H1 (cell line): ENCODE data around the gene CADM1. TPM values are rescaled to one million over a fixed set of nuclear protein-coding genes. Genes with fewer than 3 reads are reported as not detected.

Source experiments
- CTCF ChIA-PET: fragments of 300-600 bp; sonication (Branson Sonifier 250); formaldehyde crosslinking; loops from one replicate; lab custom pipeline; 2021; ENCODE audit not compliant: partially characterized antibody; lab: Charles Lee
- POLR2A ChIA-PET: fragments of 300-600 bp; sonication (Branson Sonifier 250); formaldehyde crosslinking; loops from one replicate; lab custom pipeline; 2021; ENCODE audit warnings: inconsistent platforms; ENCODE audit not compliant: partially characterized antibody; lab: Charles Lee
- DNase-seq, 2 experiments: peaks; one replicate each; pipeline versions ENCODE4 v3.0.0 to v3.0.0-alpha.2; 2010 to 2022; ENCODE audit warnings: low spot score in 2 of 2, low read depth in 1 of 2, mixed read lengths in 1 of 2
- FAIRE-seq: peaks from 2 replicates; lab custom pipeline; 2011; peaks lifted over from hg19 to GRCh38; lab: Jason Lieb, UNC
- H2AFZ ChIP-seq: 2 replicates; pipeline ENCODE4 v1.8.1; 2012; ENCODE audit warnings: low read length, inconsistent platforms
- H2AK5ac ChIP-seq: 2 replicates; pipeline ENCODE4 v1.6.1; 2013; ENCODE audit warnings: low read depth, low read length
- H2BK120ac ChIP-seq: replicated peaks from 2 replicates; pipeline ENCODE3; 2013; ENCODE audit warnings: low read depth, low read length, inconsistent platforms
- H2BK12ac ChIP-seq: 2 replicates; pipeline ENCODE4 v1.6.1; 2013; ENCODE audit warnings: low read depth, low read length
- H2BK15ac ChIP-seq: 2 replicates; pipeline ENCODE4 v1.6.1; 2013; ENCODE audit warnings: low read length
- H2BK20ac ChIP-seq: 2 replicates; pipeline ENCODE4 v1.6.1; 2013; ENCODE audit warnings: low read length
- H2BK5ac ChIP-seq: 2 replicates; pipeline ENCODE4 v1.6.1; 2013; ENCODE audit warnings: low read depth, low read length
- H3K14ac ChIP-seq: 2 replicates; pipeline ENCODE4 v1.6.1; 2013; ENCODE audit warnings: inconsistent platforms; ENCODE audit not compliant: insufficient read length
- H3K18ac ChIP-seq: 2 replicates; pipeline ENCODE4 v1.6.1; 2013; ENCODE audit warnings: low read length; ENCODE audit errors: extremely low read depth
- H3K23ac ChIP-seq: 2 replicates; pipeline ENCODE4 v1.6.1; 2013; ENCODE audit warnings: inconsistent platforms; ENCODE audit not compliant: insufficient read length
- H3K23me2 ChIP-seq: 2 replicates; pipeline ENCODE4 v1.6.1; 2013; ENCODE audit warnings: low read depth, low read length
- H3K27ac ChIP-seq: 2 replicates; pipeline ENCODE4 v1.6.1; 2011; ENCODE audit warnings: low read depth, low read length, inconsistent platforms
- H3K27me3 ChIP-seq, 4 experiments: replicated peaks in 1 of 4; 1 replicate in 1 of 4; 2 replicates in 3 of 4; pipeline versions ENCODE4 v1.6.1 to v1.8.1; 2011 to 2013; ENCODE audit warnings: low read length in 3 of 4, mild to moderate bottlenecking in 3 of 4, inconsistent platforms in 2 of 4, mixed read lengths in 2 of 4, moderate library complexity in 1 of 4; ENCODE audit not compliant: control insufficient read depth in 3 of 4, insufficient read depth in 3 of 4; ENCODE audit errors: extremely low read depth in 1 of 4
- H3K36me3 ChIP-seq, 4 experiments: 2 replicates each; pipeline versions ENCODE4 v1.6.1 to v1.8.1; 2011 to 2013; ENCODE audit warnings: mild to moderate bottlenecking in 4 of 4, low read length in 3 of 4, moderate library complexity in 2 of 4, control low read depth in 1 of 4, inconsistent platforms in 1 of 4; ENCODE audit not compliant: insufficient read depth in 4 of 4, control insufficient read depth in 2 of 4
- H3K4ac ChIP-seq: replicated peaks from 2 replicates; pipeline ENCODE3; 2013; ENCODE audit warnings: low read length, low read depth, mixed read lengths, inconsistent platforms; ENCODE audit not compliant: insufficient read length
- H3K4me1 ChIP-seq, 4 experiments: replicated peaks in 1 of 4; 1 replicate in 1 of 4; 2 replicates in 3 of 4; pipeline versions ENCODE4 v1.6.1 to v1.8.1; 2011 to 2013; ENCODE audit warnings: low read length in 3 of 4, inconsistent platforms in 2 of 4, mixed read lengths in 1 of 4; ENCODE audit not compliant: insufficient read depth in 4 of 4, control insufficient read depth in 3 of 4
- H3K4me2 ChIP-seq, 2 experiments: 2 replicates each; pipeline versions ENCODE4 v1.6.1 to v1.8.1; 2011 to 2013; ENCODE audit warnings: low read depth in 2 of 2, low read length in 2 of 2, control low read depth in 1 of 2, inconsistent platforms in 1 of 2, mild to moderate bottlenecking in 1 of 2; ENCODE audit not compliant: insufficient read depth in 1 of 2
- H3K4me3 ChIP-seq, 4 experiments: fragments of 200-600, 300-600 bp in 1 of 4; sonication (generic), shearing (Covaris generic), sonication (Bioruptor Twin) in 1 of 4; 2 replicates each; pipeline versions ENCODE4 v1.5.1 to v1.8.1; 2011 to 2016; ENCODE audit warnings: low read length in 4 of 4, low read depth in 3 of 4, control low read depth in 2 of 4, inconsistent platforms in 2 of 4, mild to moderate bottlenecking in 2 of 4, mixed read lengths in 1 of 4, moderate library complexity in 1 of 4; ENCODE audit not compliant: insufficient read depth in 2 of 4; ENCODE audit errors: extremely low read depth in 1 of 4
- H3K56ac ChIP-seq: replicated peaks from 2 replicates; pipeline ENCODE3; 2013; ENCODE audit warnings: low read depth, mild to moderate bottlenecking, mixed read lengths, low read length, inconsistent platforms; ENCODE audit not compliant: insufficient read length
- H3K79me1 ChIP-seq: 2 replicates; pipeline ENCODE4 v1.6.1; 2013; ENCODE audit warnings: low read depth, low read length, control low read depth
- H3K79me2 ChIP-seq, 2 experiments: 2 replicates each; pipeline versions ENCODE4 v1.6.1 to v1.8.1; 2012 to 2013; ENCODE audit warnings: low read length in 2 of 2, mild to moderate bottlenecking in 2 of 2, inconsistent platforms in 1 of 2; ENCODE audit not compliant: insufficient read depth in 2 of 2, control insufficient read depth in 1 of 2
- H3K9ac ChIP-seq, 4 experiments: replicated peaks in 1 of 4; 1 replicate in 1 of 4; 2 replicates in 3 of 4; pipeline versions ENCODE4 v1.6.1 to v1.8.1; 2011 to 2013; ENCODE audit warnings: low read depth in 3 of 4, low read length in 3 of 4, control low read depth in 2 of 4, mild to moderate bottlenecking in 2 of 4, moderate library complexity in 2 of 4, inconsistent platforms in 1 of 4; ENCODE audit errors: extremely low read depth in 1 of 4
- H3K9me3 ChIP-seq, 2 experiments: 2 replicates each; pipeline versions ENCODE4 v1.6.1 to v1.8.1; 2012 to 2013; ENCODE audit warnings: mild to moderate bottlenecking in 2 of 2, moderate library complexity in 2 of 2, control low read depth in 1 of 2, inconsistent platforms in 1 of 2, low read depth in 1 of 2, low read length in 1 of 2, mixed read lengths in 1 of 2; ENCODE audit not compliant: insufficient read depth in 2 of 2
- H4K20me1 ChIP-seq, 2 experiments: replicated peaks in 1 of 2; 2 replicates each; pipeline versions ENCODE3 to v1.8.1; 2011 to 2013; ENCODE audit warnings: inconsistent platforms in 2 of 2, low read length in 2 of 2, mild to moderate bottlenecking in 1 of 2; ENCODE audit not compliant: insufficient read depth in 2 of 2, control insufficient read depth in 1 of 2
- H4K5ac ChIP-seq: 2 replicates; pipeline ENCODE4 v1.6.1; 2013; ENCODE audit warnings: low read length, low read depth, mixed read lengths, inconsistent platforms; ENCODE audit not compliant: insufficient read length
- H4K8ac ChIP-seq: 2 replicates; pipeline ENCODE4 v1.8.0; 2013; ENCODE audit warnings: mild to moderate bottlenecking, moderate library complexity, low read length, inconsistent platforms; ENCODE audit not compliant: insufficient read depth; ENCODE audit errors: extremely low read depth
- H4K91ac ChIP-seq: replicated peaks from 2 replicates; pipeline ENCODE3; 2013; ENCODE audit warnings: low read length, mixed read lengths, inconsistent platforms; ENCODE audit not compliant: insufficient read length
- ATF3 ChIP-seq: IDR thresholded peaks from 2 replicates; pipeline ENCODE4 v1.6.1; 2011; ENCODE audit warnings: low read depth, mild to moderate bottlenecking, low read length; ENCODE audit not compliant: insufficient read depth
- BACH1 ChIP-seq: IDR thresholded peaks from 2 replicates; pipeline ENCODE4 v1.6.1; 2012; ENCODE audit warnings: low read length, improper control_type of control experiment
- CTCF ChIP-seq, 3 experiments: IDR thresholded peaks; 1 replicate in 2 of 3; 2 replicates in 1 of 3; pipeline versions ENCODE4 v1.5.1 to v1.6.1; 2011; ENCODE audit warnings: low read length in 3 of 3, mild to moderate bottlenecking in 3 of 3, inconsistent platforms in 2 of 3, low read depth in 1 of 3, moderate library complexity in 1 of 3; ENCODE audit not compliant: insufficient read depth in 1 of 3; ENCODE audit errors: control extremely low read depth in 1 of 3
- EP300 ChIP-seq, 2 experiments: IDR thresholded peaks; 1 replicate in 1 of 2; 2 replicates in 1 of 2; pipeline ENCODE4 v1.6.1; 2011 to 2012; ENCODE audit warnings: low read depth in 2 of 2, low read length in 2 of 2, mild to moderate bottlenecking in 2 of 2, borderline replicate concordance in 1 of 2, inconsistent platforms in 1 of 2, moderate library complexity in 1 of 2
- MAFK ChIP-seq: IDR thresholded peaks from 2 replicates; pipeline ENCODE4 v1.6.1; 2012; ENCODE audit warnings: low read depth, mild to moderate bottlenecking, improper control_type of control experiment, low read length
- RAD21 ChIP-seq, 2 experiments: IDR thresholded peaks in 1 of 2; conservative IDR thresholded peaks in 1 of 2; 2 replicates each; pipeline ENCODE4 v1.6.1; 2011; ENCODE audit warnings: low read depth in 2 of 2, low read length in 2 of 2, improper control_type of control experiment in 1 of 2, inconsistent platforms in 1 of 2, mild to moderate bottlenecking in 1 of 2, moderate library complexity in 1 of 2
- RNF2 ChIP-seq: fragments of 200-900, 300-1000 bp; sonication (generic); IDR thresholded peaks from 2 replicates; pipeline ENCODE4 v1.7.1; 2016; ENCODE audit warnings: borderline replicate concordance, low read depth, mild to moderate bottlenecking, antibody characterized with exemption, low read length; ENCODE audit not compliant: poor library complexity, severe bottlenecking; ENCODE audit errors: missing control alignments
- WGBS, 2 experiments: shearing (Covaris generic) in 1 of 2; methylation state at CpG; one replicate each; pipeline versions ENCODE4 v1.1.6 to v1.1.7; 2013 to 2015; ENCODE audit warnings: low lambda C conversion rate in 2 of 2, mixed read lengths in 2 of 2, inconsistent platforms in 1 of 2, low coverage in 1 of 2, missing lambda C conversion rate in 1 of 2; ENCODE audit not compliant: insufficient replicate concordance in 2 of 2, insufficient coverage in 1 of 2, insufficient read length in 1 of 2; ENCODE audit errors: extremely low coverage in 1 of 2, missing lambda C conversion rate in 1 of 2; 5-methylcytosine and 5-hydroxymethylcytosine counted together
- polyA plus RNA-seq, 7 experiments: library from polyadenylated mRNA; depleted of rRNA in 3 of 7; stranded (reverse) in 5 of 7; unstranded in 2 of 7; fragments of >200 nt in 5 of 7; fragments of 200-250 nt in 2 of 7; gene quantifications; 1 replicate in 5 of 7; 2 replicates in 1 of 7; 4 replicates in 1 of 7; pipeline versions ENCODE4 v1.2.1 to v1.2.3, GENCODE V29; 2011 to 2013; ENCODE audit warnings: missing spikeins in 2 of 7, mixed read lengths in 2 of 7
- total RNA-seq: library from RNA; stranded (reverse); fragmentation: NEBNext Ultra II Directional; extraction: Animal tissue kit (Norgen Biotek cat#: 25700); gene quantifications from 2 replicates; pipeline ENCODE4 v1.2.1, GENCODE V29; 2021

Gene CADM1
- total and polyA plus RNA-seq, 2 of the 8 experiments (the other 6 are each of a cell fraction or from before 2014, with no cell fraction given), result 8.3 to 25.3 TPM

- FAIRE-seq, result no peak
- Histone ChIP-seq H3K79me1 (no peaks in the 10 kb centered on the region), H3K14ac (no peak overlapping the region), H3K56ac (no peak overlapping the region), H3K23ac (no peak overlapping the region), H2BK120ac (no peak overlapping the region), H3K4ac (no peak overlapping the region), H4K8ac (no peak overlapping the region), H3K9ac (no peak overlapping the region), H3K36me3 (no peaks in the 10 kb centered on the region), H2AFZ (no peak overlapping the region), H3K27ac (no peak overlapping the region), H3K27me3 (no peaks in the 10 kb centered on the region), H2BK15ac (no peak overlapping the region), H4K20me1 (no peaks in the 10 kb centered on the region), H3K4me2 (no peak overlapping the region), H2AK5ac (no peak overlapping the region)
- 96% methylated on average over 3 of the region's 3 CpGs; no CpG with 5 or more reads in 1 of the 2 experiments for WGBS, 2 experiments
- ChIA-PET CTCF (interaction anchor here (1.2 to 2.0 kb wide), 2 partner anchors 16 to 17 kb away, joined by 5 to 6 read pairs; no protein-coding TSS in a partner anchor), POLR2A (no interaction called here)
- no peak for DNase-seq
- no peak for TF ChIP-seq ATF3
- no peak for TF ChIP-seq MAFK
- no peak for TF ChIP-seq CTCF (IDR thresholded peaks at IDR 0.05; ENCODE audit: control extremely low read depth in 1 of 3, insufficient read depth in 1 of 3, low read depth in 1 of 3, low read length in 3 of 3)
- TF ChIP-seq RNF2, result no peak
- no peak for TF ChIP-seq EP300 (IDR thresholded peaks at IDR 0.05; ENCODE audit: borderline replicate concordance in 1 of 2, low read depth in 2 of 2, low read length in 2 of 2)
- no peak for TF ChIP-seq BACH1
- no peak for TF ChIP-seq RAD21 (IDR thresholded peaks at IDR 0.05 in 1 of 2, conservative IDR thresholded peaks at IDR 0.05 in 1 of 2; ENCODE audit: low read depth in 2 of 2, low read length in 2 of 2)
- TF ChIP-seq, all 59 proteins: peak for 0
- Histone ChIP-seq H3K23me2 (no peaks in the 10 kb centered on the region), H3K18ac (no peak overlapping the region), H4K91ac (no peak overlapping the region), H3K4me1 (no peaks in the 10 kb centered on the region), H3K9me3 (no peaks in the 10 kb centered on the region), H2BK20ac (no peak overlapping the region), H4K5ac (no peak overlapping the region), H3K79me2 (no peaks in the 10 kb centered on the region), H3K4me3 (no peak overlapping the region), H2BK12ac (no peak overlapping the region), H2BK5ac (no peak overlapping the region)
Observed at GRCh38 chr11:115340874-115341273, 163.3 kb downstream of the CADM1 start.
